Hepatocyte (in vitro differentiated cells): ENCODE results near the gene WDR37.

Source experiments
- CTCF ChIP-seq: fragments of 200-600 bp; sonication (generic); IDR thresholded peaks from 2 replicates; pipeline ENCODE4 v1.5.1; 2016; ENCODE audit warnings: antibody characterized with exemption, mild to moderate bottlenecking; ENCODE audit not compliant: poor library complexity
- EZH2 ChIP-seq: fragments of 200-600 bp; sonication (generic); IDR thresholded peaks from 2 replicates; pipeline ENCODE4 v1.6.1; 2016; ENCODE audit warnings: antibody characterized with exemption, mild to moderate bottlenecking, borderline replicate concordance
- EZH2phosphoT487 ChIP-seq: fragments of 200-600 bp; sonication (generic); IDR thresholded peaks from one replicate; pipeline ENCODE4 v1.6.1; 2018; ENCODE audit warnings: antibody characterized with exemption, mild to moderate bottlenecking, low read depth, moderate library complexity; ENCODE audit not compliant: unreplicated experiment, severe bottlenecking

- no peak for TF ChIP-seq EZH2
- TF ChIP-seq CTCF = no peak
- no peak for TF ChIP-seq EZH2phosphoT487
Observed at GRCh38 chr10:1141261-1141660, 85.1 kb downstream of the WDR37 start.
